OCI-LY1 (cell line): Measurements from ENCODE around the gene TPRG1.

Source experiments
- CTCF ChIP-seq: fragments of 200-600 bp; sonication (generic), shearing (Covaris generic); IDR thresholded peaks from 2 replicates; pipeline ENCODE4 v1.5.1; 2017; ENCODE audit warnings: mild to moderate bottlenecking, antibody characterized with exemption, low read length, moderate library complexity, mixed read lengths
- EZH2 ChIP-seq: fragments of 200-600 bp; sonication (generic), shearing (Covaris generic); IDR thresholded peaks from 2 replicates; pipeline ENCODE4 v1.8.0; 2017; ENCODE audit warnings: borderline replicate concordance, mixed run types, mild to moderate bottlenecking, antibody characterized with exemption, low read length, moderate library complexity, mixed read lengths

- TF ChIP-seq CTCF: peak; percentile 50; the same call in 1 of the 2 replicates
- no peak for TF ChIP-seq EZH2
These were observed 2.0 kb upstream of the TPRG1 start for GRCh38 chr3:189169728-189170127.
